Stimulated activated CD8-positive, alpha-beta memory T cell treated with anti-CD3 and anti-CD28 coated beads, Interleukin-12 subunit alpha, Interleukin-12 subunit beta, amount 100 ng/mL, for 24 hours (primary cell): Measurements from ENCODE around the gene VPREB1.
"Not testable (repeated sequence)": the region's sequence is repeated elsewhere in the genome, so short reads cannot be mapped to it uniquely, and the experiment has no call there.

ENCODE experiments used
- DNase-seq: peaks from one replicate; pipeline ENCODE4 v3.0.0-alpha.2; 2020; ENCODE audit errors: extremely low read depth

VPREB1 gene

GRCh38 chr22:22214819-22215329, 29.7 kb upstream of the VPREB1 start:
- no peak for DNase-seq

GRCh38 chr22:22215659-22216449, 28.7 kb upstream of the VPREB1 start:
- no peak for DNase-seq

- no peak for DNase-seq
These were observed 28.1 kb upstream of the VPREB1 start for GRCh38 chr22:22216450-22216959.

- DNase-seq: no peak
These were observed 26.3 kb upstream of the VPREB1 start for GRCh38 chr22:22218302-22218701.

- DNase-seq: no peak
These were observed 25.2 kb upstream of the VPREB1 start for GRCh38 chr22:22219140-22219996.

GRCh38 chr22:22221043-22221442, 23.5 kb upstream of the VPREB1 start:
- DNase-seq: not testable (repeated sequence)

GRCh38 chr22:22226448-22227187, 18.0 kb upstream of the VPREB1 start:
- DNase-seq: no peak

- DNase-seq: no peak
These were observed 16.2 kb upstream of the VPREB1 start for GRCh38 chr22:22228421-22228820.

- no peak for DNase-seq
These were observed 15.7 kb upstream of the VPREB1 start for GRCh38 chr22:22228921-22229320.

GRCh38 chr22:22229683-22230420, 14.7 kb upstream of the VPREB1 start:
- no peak for DNase-seq

- DNase-seq: no peak
These were observed 14.1 kb upstream of the VPREB1 start for GRCh38 chr22:22230438-22230837.

GRCh38 chr22:22233081-22233480, 11.5 kb upstream of the VPREB1 start:
- no peak for DNase-seq

GRCh38 chr22:22235558-22235957, 9.0 kb upstream of the VPREB1 start:
- no peak for DNase-seq

- DNase-seq: no peak
These were observed 7.1 kb upstream of the VPREB1 start for GRCh38 chr22:22237521-22237920.

- no peak for DNase-seq
These were observed 5.2 kb upstream of the VPREB1 start for GRCh38 chr22:22239311-22239939.

GRCh38 chr22:22241554-22241898, 3.1 kb upstream of the VPREB1 start:
- DNase-seq: no peak

GRCh38 chr22:22242488-22242887, 2.1 kb upstream of the VPREB1 start:
- no peak for DNase-seq

GRCh38 chr22:22243033-22243680, 1.4 kb upstream of the VPREB1 start:
- DNase-seq: no peak

GRCh38 chr22:22245256-22245909, 797 bp downstream of the VPREB1 start:
- no peak for DNase-seq
